IPS DF 4.7 (cell line): ENCODE measurements around the gene LCN10.

Experiments
- DNase-seq: peaks from one replicate; pipeline ENCODE4 v3.0.0-alpha.2; 2013; ENCODE audit warnings: low spot score; ENCODE audit errors: extremely low read depth

The LCN10 gene

DNA sequence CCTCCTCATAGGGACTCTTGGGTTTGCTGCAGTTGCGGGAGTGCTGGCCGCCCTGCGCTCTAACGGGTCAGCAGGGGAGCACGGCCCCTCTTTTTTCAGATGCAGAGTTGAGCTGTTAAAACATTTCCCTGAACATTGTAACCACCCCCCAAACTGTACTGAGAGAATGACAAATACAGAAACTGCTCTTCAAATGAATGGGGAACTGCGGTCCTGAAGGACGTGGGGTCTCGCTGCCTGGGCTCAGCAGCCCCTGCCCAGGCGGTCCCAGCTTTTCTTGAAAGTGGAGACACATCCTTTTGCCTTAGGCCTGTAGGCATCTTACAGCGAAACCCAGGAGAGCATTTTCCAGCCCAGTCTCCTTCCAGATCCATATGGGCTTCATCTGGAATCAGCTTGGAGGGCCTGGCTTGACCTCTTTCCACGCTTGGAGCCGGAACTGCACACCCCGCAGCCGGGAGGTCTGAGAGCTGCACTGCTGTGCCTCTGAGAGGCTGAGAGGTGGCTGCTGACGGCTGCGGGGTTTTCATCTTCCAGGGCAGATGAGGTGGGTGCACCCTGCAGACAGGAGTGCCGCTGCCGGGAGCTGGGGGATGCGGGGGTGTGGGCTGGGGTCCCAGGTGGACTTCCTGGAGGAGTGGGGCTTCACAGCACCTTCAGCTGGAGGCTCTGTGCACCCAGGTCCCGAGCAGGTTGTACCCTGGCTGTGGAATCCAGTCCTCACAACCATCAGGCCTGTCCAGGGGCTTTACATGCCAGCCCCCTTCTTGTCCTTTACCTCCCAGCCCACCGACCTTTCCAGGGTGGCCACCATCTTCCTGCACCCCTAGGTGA lies 54.2 kb downstream of the LCN10 start:
- no peak for DNase-seq
